Kidney (tissue), 14 donors: Measurements from ENCODE around the gene RARRES2. TPM values are rescaled to one million over a fixed set of nuclear protein-coding genes. Genes with fewer than 3 reads are reported as not detected.

Source experiments
- DNase-seq, 5 donors: peaks; one replicate each; pipeline ENCODE4 v3.0.0-alpha.2; 2013 to 2020
- FAIRE-seq: peaks from 2 replicates; lab custom pipeline; 2012; peaks lifted over from hg19 to GRCh38; lab: Jason Lieb, UNC
- H3K27ac ChIP-seq, 2 donors: one replicate each; pipeline ENCODE4 v1.7.0; 2013; ENCODE audit warnings: low read depth in 2 of 2, low read length in 2 of 2, inconsistent platforms in 1 of 2
- H3K27me3 ChIP-seq: one replicate; pipeline ENCODE4 v1.7.1; 2013; ENCODE audit warnings: low read length, inconsistent platforms; ENCODE audit not compliant: control insufficient read depth, insufficient read depth
- H3K36me3 ChIP-seq, 3 donors: one replicate each; pipeline versions ENCODE4 v1.7.0 to v1.7.1; 2013; ENCODE audit warnings: low read length in 3 of 3, control low read depth in 1 of 3, inconsistent platforms in 1 of 3; ENCODE audit not compliant: insufficient read depth in 3 of 3, control insufficient read depth in 2 of 3
- H3K4me1 ChIP-seq, 3 donors: one replicate each; pipeline versions ENCODE4 v1.7.0 to v1.7.1; 2013; ENCODE audit warnings: low read length in 3 of 3, inconsistent platforms in 1 of 3, low read depth in 1 of 3; ENCODE audit not compliant: control insufficient read depth in 2 of 3, insufficient read depth in 2 of 3
- H3K4me3 ChIP-seq, 3 donors: one replicate each; pipeline versions ENCODE4 v1.7.0 to v1.8.1; 2013; ENCODE audit warnings: low read length in 3 of 3, control low read depth in 1 of 3, inconsistent platforms in 1 of 3
- H3K9ac ChIP-seq, 3 donors: one replicate each; pipeline versions ENCODE4 v1.7.0 to v1.7.1; 2013; ENCODE audit warnings: low read length in 3 of 3, control low read depth in 1 of 3, inconsistent platforms in 1 of 3
- H3K9me3 ChIP-seq, 3 donors: one replicate each; pipeline versions ENCODE4 v1.7.0 to v1.7.1; 2013; ENCODE audit warnings: low read length in 3 of 3, control low read depth in 1 of 3, inconsistent platforms in 1 of 3; ENCODE audit not compliant: control insufficient read depth in 2 of 3, insufficient read depth in 1 of 3
- CTCF ChIP-seq: IDR thresholded peaks from 3 replicates; pipeline ENCODE4 v1.5.1; 2012; ENCODE audit warnings: mild to moderate bottlenecking, moderate library complexity, borderline replicate concordance; ENCODE audit not compliant: insufficient read depth; ENCODE audit errors: extremely low read depth
- intact Hi-C: fragments of 100-400 bp; cut with DNase I; formaldehyde crosslinking; loops from one replicate; pipeline ENCODE4 v1.11.1; 2022
- polyA plus RNA-seq: library from polyadenylated mRNA; stranded (reverse); fragments of 350-450 nt; fragmentation: Illumina TruSeq; extraction: RNeasy Lipid Tissue Mini Kit (QIAGEN cat#74804); gene quantifications from one replicate; pipeline ENCODE4 v1.2.3, GENCODE V29; 2014; ENCODE audit warnings: low read depth, low replicate concordance; ENCODE audit not compliant: insufficient read depth
- total RNA-seq: library from RNA; stranded (reverse); fragmentation: NEBNext Ultra II Directional; extraction: Animal tissue kit (Norgen Biotek cat#: 25700); gene quantifications from one replicate; pipeline ENCODE4 v1.2.1, GENCODE V29; 2021
- donor health status: control.
- donor health status: control.
- donor health status: control.
- donor health status: control.
- donor health status: control.
- donor health status: DM: yes; HTN: yes; CAD: no.
- donor health status: Normal renal cell carcinoma (clear cell type).

Gene RARRES2
- total and polyA plus RNA-seq, 2 donors from 2014 or later: 104 to 475 TPM

GRCh38 chr7:150355666-150356059 is 14.2 kb upstream of the RARRES2 start:
- Histone ChIP-seq H3K9ac (no peak overlapping the region), H3K27me3 (no peaks in the 10 kb centered on the region), H3K27ac (no peak overlapping the region), H3K4me1 (no peaks in the 10 kb centered on the region), H3K9me3 (no peaks in the 10 kb centered on the region), H3K4me3 (no peak overlapping the region), H3K36me3 (no peaks in the 10 kb centered on the region)
- intact Hi-C loops: no loop called here
- DNase-seq (no peak), FAIRE-seq (no peak)
- TF ChIP-seq CTCF: no peak

GRCh38 chr7:150351587-150352194 is 10.3 kb upstream of the RARRES2 start:
- FAIRE-seq: no peak
- H3K27ac ChIP-seq: no peak overlapping the region
- H3K27me3 ChIP-seq: no peaks in the 10 kb centered on the region
- no peaks in the 10 kb centered on the region for H3K4me1 ChIP-seq
- no peak overlapping the region for H3K4me3 ChIP-seq
- no peak overlapping the region for H3K9ac ChIP-seq
- TF ChIP-seq CTCF: no peak
- intact Hi-C loops: no loop called here
- no peak for DNase-seq
- H3K9me3 ChIP-seq: no peaks in the 10 kb centered on the region
- no peaks in the 10 kb centered on the region for H3K36me3 ChIP-seq

GRCh38 chr7:150346922-150347321 is 5.5 kb upstream of the RARRES2 start:
- DNase-seq: no peak
- Histone ChIP-seq H3K4me3 (no peak overlapping the region), H3K36me3 (no peaks in the 10 kb centered on the region), H3K27ac (no peak overlapping the region), H3K9ac (no peak overlapping the region), H3K4me1 (peaks cover 0 to 7% (median 0%) of the 10 kb centered on the region in 3 donors), H3K27me3 (no peaks in the 10 kb centered on the region), H3K9me3 (no peaks in the 10 kb centered on the region)
- no peak for TF ChIP-seq CTCF
- intact Hi-C loops: no loop called here
- no peak for FAIRE-seq

- H3K9me3 ChIP-seq: no peaks in the 10 kb centered on the region
- no peak overlapping the region for H3K9ac ChIP-seq
- no peaks in the 10 kb centered on the region for H3K27me3 ChIP-seq
- H3K4me1 ChIP-seq: peaks cover 0 to 15% (median 0%) of the 10 kb centered on the region in 3 donors
- DNase-seq (no peak), FAIRE-seq (no peak)
- TF ChIP-seq CTCF: no peak
- intact Hi-C loops: no loop called here
- H3K4me3 ChIP-seq: no peak overlapping the region
- H3K27ac ChIP-seq: no peak overlapping the region
- H3K36me3 ChIP-seq: no peaks in the 10 kb centered on the region
Measured at GRCh38 chr7:150345012-150345411, 3.6 kb upstream of the RARRES2 start.
